Measurements from ENCODE around the gene EIF3I. TPM values are rescaled to one million over a fixed set of nuclear protein-coding genes. Genes with fewer than 3 reads are reported as not detected.

Gene EIF3I
- total and polyA plus RNA-seq, 2 of the 13 experiments (the other 11 are each of a cell fraction or from before 2014, with no cell fraction given): 210 to 223 TPM

DNA sequence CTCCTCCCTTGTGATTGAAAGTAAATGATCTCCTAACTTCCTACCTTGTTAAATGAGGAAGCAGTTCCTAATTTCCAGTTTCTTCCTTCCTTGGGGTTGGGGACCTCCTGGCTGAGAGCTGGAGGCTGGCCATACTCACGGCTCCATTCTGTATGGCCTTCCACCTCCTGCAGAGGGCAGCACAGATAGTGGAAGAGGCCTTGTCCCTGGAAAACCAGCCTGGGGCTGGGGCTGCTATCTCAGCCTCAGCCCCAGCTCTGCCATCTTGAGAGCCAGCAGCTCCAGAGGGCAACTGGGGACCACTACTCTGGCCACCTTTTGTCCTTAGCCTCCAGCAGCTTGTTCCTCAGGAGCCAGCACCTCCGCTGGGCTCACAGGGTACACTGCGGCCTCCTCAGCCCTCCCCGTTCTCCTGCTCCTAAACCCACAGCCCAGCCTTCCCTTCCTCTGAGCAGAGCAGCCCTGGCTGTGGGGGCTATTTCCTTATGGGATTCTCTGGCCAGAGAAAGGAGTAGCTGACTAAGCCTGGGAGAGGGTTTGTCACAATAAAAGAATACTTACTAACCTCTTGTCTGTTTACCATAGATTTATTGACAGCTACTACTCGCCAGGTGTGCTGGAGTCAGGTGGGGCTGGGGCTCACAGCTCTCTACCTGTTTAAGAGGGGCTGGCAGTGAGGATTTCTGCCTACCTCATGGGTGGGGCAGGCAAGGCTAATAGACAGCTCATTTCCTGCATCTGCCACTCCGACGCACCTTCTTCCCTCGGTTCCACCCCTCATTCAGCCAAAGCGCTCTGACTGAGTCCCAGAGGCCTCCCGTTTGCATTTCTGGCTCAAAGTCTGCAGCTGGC is 6.4 kb upstream of the EIF3I start (continued):
- TF ChIP-seq, protein P1, sequence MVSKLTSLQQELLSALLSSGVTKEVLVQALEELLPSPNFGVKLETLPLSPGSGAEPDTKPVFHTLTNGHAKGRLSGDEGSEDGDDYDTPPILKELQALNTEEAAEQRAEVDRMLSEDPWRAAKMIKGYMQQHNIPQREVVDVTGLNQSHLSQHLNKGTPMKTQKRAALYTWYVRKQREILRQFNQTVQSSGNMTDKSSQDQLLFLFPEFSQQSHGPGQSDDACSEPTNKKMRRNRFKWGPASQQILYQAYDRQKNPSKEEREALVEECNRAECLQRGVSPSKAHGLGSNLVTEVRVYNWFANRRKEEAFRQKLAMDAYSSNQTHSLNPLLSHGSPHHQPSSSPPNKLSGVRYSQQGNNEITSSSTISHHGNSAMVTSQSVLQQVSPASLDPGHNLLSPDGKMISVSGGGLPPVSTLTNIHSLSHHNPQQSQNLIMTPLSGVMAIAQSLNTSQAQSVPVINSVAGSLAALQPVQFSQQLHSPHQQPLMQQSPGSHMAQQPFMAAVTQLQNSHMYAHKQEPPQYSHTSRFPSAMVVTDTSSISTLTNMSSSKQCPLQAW (CRISPR knock-in tag; IDR thresholded peaks at IDR 0.05): peak; percentile 54; the same call in 1 of the 2 replicates
- TF ChIP-seq SMC3 (IDR thresholded peaks at IDR 0.05; ENCODE audit: low read length) (peak; percentile 86), ZNF230 (CRISPR knock-in tag; IDR thresholded peaks at IDR 0.05) (no peak), PATZ1 (CRISPR knock-in tag; IDR thresholded peaks at IDR 0.05) (peak; percentile 25; the same call in 1 of the 2 replicates), SALL2 (CRISPR knock-in tag; IDR thresholded peaks at IDR 0.05) (no peak), CCDC6 (CRISPR knock-in tag; IDR thresholded peaks at IDR 0.05) (no peak), XRCC5 (optimal IDR thresholded peaks at IDR 0.05; ENCODE audit: low read length) (peak; percentile 52), HOXD1 (CRISPR knock-in tag; IDR thresholded peaks at IDR 0.05) (no peak), ZNF710 (CRISPR knock-in tag; IDR thresholded peaks at IDR 0.05; ENCODE audit: borderline replicate concordance) (no peak), KDM4B (CRISPR knock-in tag; IDR thresholded peaks at IDR 0.05) (0 out of 2 replicates have a peak, but pooled peaks have one; percentile 18)

Measured in HepG2 (cell line).